ENCODE measurements around the gene LUC7L. TPM values are rescaled to one million over a fixed set of nuclear protein-coding genes. Genes with fewer than 3 reads are reported as not detected.
"Not testable (repeated sequence)": the region's sequence is repeated elsewhere in the genome, so short reads cannot be mapped to it uniquely, and the experiment has no call there.

LUC7L gene
- total RNA-seq, 1 experiment from 2014 or later: 137 TPM

DNA sequence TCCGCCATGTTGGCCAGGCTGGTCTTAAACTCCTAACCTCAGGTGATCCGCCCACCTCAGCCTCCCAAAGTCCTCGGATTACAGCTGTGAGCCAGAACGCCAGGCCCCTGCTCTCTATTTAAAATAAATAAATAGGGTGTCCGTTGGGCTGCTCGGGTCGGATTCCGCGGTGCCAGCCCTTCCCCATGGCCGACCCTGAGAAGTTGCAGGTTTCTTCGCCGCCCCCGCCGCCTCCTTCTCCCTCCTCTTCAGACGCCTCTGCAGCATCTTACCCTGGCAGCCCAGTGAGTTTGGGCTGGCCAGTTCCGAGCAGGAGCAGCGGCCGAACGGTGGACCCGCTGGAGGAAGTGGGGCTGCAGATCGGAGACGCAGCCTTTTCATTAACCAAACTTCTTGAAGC is 1.7 kb upstream of the LUC7L start:
- Histone ChIP-seq H2BK120ac (ENCODE audit: low read depth, low read length, poor library complexity, severe bottlenecking) (no peak overlapping the region), H3K56ac (ENCODE audit: insufficient read length, low read depth, low read length) (no peak overlapping the region), H3K18ac (ENCODE audit: insufficient read length, low read depth, low read length) (no peak overlapping the region), H3K9ac (ENCODE audit: extremely low read depth, insufficient read length, low read length) (no peak overlapping the region), H2BK12ac (ENCODE audit: insufficient read length, low read depth, low read length) (no peak overlapping the region), H3K23me2 (ENCODE audit: insufficient read length, low read depth, low read length, poor library complexity, severe bottlenecking) (peaks cover 3% of the 10 kb centered on the region), H4K20me1 (ENCODE audit: control insufficient read depth, insufficient read depth, insufficient read length) (no peaks in the 10 kb centered on the region), H3K79me2 (ENCODE audit: insufficient read depth, low read length) (peaks cover 20% of the 10 kb centered on the region), H3K23ac (ENCODE audit: insufficient read length, low read depth, low read length) (no peak overlapping the region), H2BK20ac (ENCODE audit: low read depth, low read length, poor library complexity, severe bottlenecking) (no peak overlapping the region), H3K79me1 (ENCODE audit: insufficient read depth, low read depth, low read length, poor library complexity, severe bottlenecking) (no peaks in the 10 kb centered on the region), H3K27me3 (ENCODE audit: insufficient read depth, low read length) (no peaks in the 10 kb centered on the region), H4K91ac (ENCODE audit: insufficient read length, low read depth, low read length) (no peak overlapping the region), H2AFZ (ENCODE audit: low read length) (no peak overlapping the region), H4K5ac (ENCODE audit: insufficient read length, low read depth, low read length) (no peak overlapping the region), H2AK5ac (ENCODE audit: insufficient read length, low read length) (no peak overlapping the region), H3K4me2 (ENCODE audit: insufficient read depth, insufficient read length, low read length) (no peak overlapping the region), H3T11ph (ENCODE audit: low read length) (no peak overlapping the region), H3K4ac (ENCODE audit: low read depth, low read length) (no peak overlapping the region), H3K4me1 (ENCODE audit: insufficient read depth, low read length) (peaks cover 3% of the 10 kb centered on the region; the same call in 1 of the 2 replicates), H2BK5ac (ENCODE audit: insufficient read length, low read length) (no peak overlapping the region), H4K8ac (replicated peaks; ENCODE audit: insufficient read length, low read depth, low read length) (no peak overlapping the region), H3K27ac (ENCODE audit: insufficient read length, low read depth, low read length) (no peak overlapping the region), H3K9me3 (ENCODE audit: control insufficient read depth, low read depth, low read length) (no peaks in the 10 kb centered on the region), H2BK15ac (ENCODE audit: low read depth, low read length) (no peak overlapping the region), H3K14ac (ENCODE audit: insufficient read depth, low read length) (no peak overlapping the region)
- H3K27me3 Mint-ChIP-seq (ENCODE audit: low read depth): no peaks in the 10 kb centered on the region
- H3K36me3 Mint-ChIP-seq (ENCODE audit: insufficient read depth in 1 of 3, low read depth in 3 of 3): peaks cover 24 to 27% (median 27%) of the 10 kb centered on the region in 3 experiments; a peak in 6 of 7 replicates
- H3K4me1 Mint-ChIP-seq: peaks cover 17 to 24% of the 10 kb centered on the region in 2 experiments
- no peak for TF ChIP-seq CTCF (conservative IDR thresholded peaks at IDR 0.05)
- WGBS (ENCODE audit: extremely low coverage, insufficient read length, low lambda C conversion rate): no CpG with 5 or more reads among the region's 22 CpGs
- H3K27ac Mint-ChIP-seq: no peak overlapping the region
- DNase-seq: no peak
- H3K4me3 Mint-ChIP-seq: no peak overlapping the region; a peak in 1 of 5 replicates
- no peaks in the 10 kb centered on the region; a peak in 1 of 5 replicates for H3K9me3 Mint-ChIP-seq

- not testable (repeated sequence) for H3K4me2 ChIP-seq (ENCODE audit: insufficient read depth, insufficient read length, low read length); H3K79me1 ChIP-seq (ENCODE audit: insufficient read depth, low read depth, low read length, poor library complexity, severe bottlenecking); H2BK12ac ChIP-seq (ENCODE audit: insufficient read length, low read depth, low read length); H4K8ac ChIP-seq (replicated peaks; ENCODE audit: insufficient read length, low read depth, low read length); H4K91ac ChIP-seq (ENCODE audit: insufficient read length, low read depth, low read length); H3T11ph ChIP-seq (ENCODE audit: low read length); H2BK15ac ChIP-seq (ENCODE audit: low read depth, low read length); H3K9me3 ChIP-seq (ENCODE audit: control insufficient read depth, low read depth, low read length); H3K23me2 ChIP-seq (ENCODE audit: insufficient read length, low read depth, low read length, poor library complexity, severe bottlenecking); H3K9me3 Mint-ChIP-seq; H3K56ac ChIP-seq (ENCODE audit: insufficient read length, low read depth, low read length); H3K18ac ChIP-seq (ENCODE audit: insufficient read length, low read depth, low read length); H4K5ac ChIP-seq (ENCODE audit: insufficient read length, low read depth, low read length); H3K4ac ChIP-seq (ENCODE audit: low read depth, low read length); H3K4me3 Mint-ChIP-seq; H4K20me1 ChIP-seq (ENCODE audit: control insufficient read depth, insufficient read depth, insufficient read length); H3K4me1 ChIP-seq (ENCODE audit: insufficient read depth, low read length); DNase-seq; H3K14ac ChIP-seq (ENCODE audit: insufficient read depth, low read length); H2AFZ ChIP-seq (ENCODE audit: low read length); H2AK5ac ChIP-seq (ENCODE audit: insufficient read length, low read length); H2BK5ac ChIP-seq (ENCODE audit: insufficient read length, low read length); H3K27me3 ChIP-seq (ENCODE audit: insufficient read depth, low read length); H3K23ac ChIP-seq (ENCODE audit: insufficient read length, low read depth, low read length); H3K27ac Mint-ChIP-seq; H3K27me3 Mint-ChIP-seq (ENCODE audit: low read depth); H2BK20ac ChIP-seq (ENCODE audit: low read depth, low read length, poor library complexity, severe bottlenecking); H3K27ac ChIP-seq (ENCODE audit: insufficient read length, low read depth, low read length); H3K9ac ChIP-seq (ENCODE audit: extremely low read depth, insufficient read length, low read length); H2BK120ac ChIP-seq (ENCODE audit: low read depth, low read length, poor library complexity, severe bottlenecking)
- H3K4me1 Mint-ChIP-seq: peaks cover 17 to 22% of the 10 kb centered on the region in 2 experiments
- peaks cover 29 to 32% (median 32%) of the 10 kb centered on the region in 3 experiments; a peak in 6 of 7 replicates for H3K36me3 Mint-ChIP-seq (ENCODE audit: insufficient read depth in 1 of 3, low read depth in 3 of 3)
- H3K79me2 ChIP-seq (ENCODE audit: insufficient read depth, low read length): peaks cover 22% of the 10 kb centered on the region
- no CpG with 5 or more reads among the region's 18 CpGs for WGBS (ENCODE audit: extremely low coverage, insufficient read length, low lambda C conversion rate)
These were observed 1.1 kb upstream of the LUC7L start for GRCh38 chr16:230351-230750.
